GM12872 (cell line): ENCODE measurements around the gene ING4.

Experiments
- TF ChIP-seq, protein P1 (sequence below): IDR thresholded peaks from 3 replicates; pipeline ENCODE4 v1.5.1; 2011; ENCODE audit warnings: low read depth, mild to moderate bottlenecking, low read length, moderate library complexity; ENCODE audit not compliant: insufficient read depth

ING4 gene

DNA sequence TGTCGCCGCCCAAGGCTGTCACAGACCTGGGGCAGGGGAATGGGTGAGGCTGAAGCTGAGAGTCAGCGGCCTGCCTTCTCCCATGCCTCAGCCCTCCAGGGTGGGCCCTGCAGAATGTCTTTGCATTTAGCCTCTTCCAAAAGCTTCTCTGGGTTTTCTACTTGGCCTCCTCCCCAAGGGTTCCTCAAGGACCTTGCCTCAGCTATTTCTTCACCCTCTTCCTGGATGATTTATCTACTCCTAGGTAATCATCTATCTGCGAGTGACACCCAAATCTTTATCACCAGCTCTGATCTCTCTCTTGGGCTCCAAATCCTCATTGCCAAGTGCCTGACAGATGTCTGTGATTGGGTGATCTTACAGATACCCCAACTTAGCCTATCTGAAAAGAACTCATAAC, 22.4 kb downstream of the ING4 start:
- TF ChIP-seq, protein P1, sequence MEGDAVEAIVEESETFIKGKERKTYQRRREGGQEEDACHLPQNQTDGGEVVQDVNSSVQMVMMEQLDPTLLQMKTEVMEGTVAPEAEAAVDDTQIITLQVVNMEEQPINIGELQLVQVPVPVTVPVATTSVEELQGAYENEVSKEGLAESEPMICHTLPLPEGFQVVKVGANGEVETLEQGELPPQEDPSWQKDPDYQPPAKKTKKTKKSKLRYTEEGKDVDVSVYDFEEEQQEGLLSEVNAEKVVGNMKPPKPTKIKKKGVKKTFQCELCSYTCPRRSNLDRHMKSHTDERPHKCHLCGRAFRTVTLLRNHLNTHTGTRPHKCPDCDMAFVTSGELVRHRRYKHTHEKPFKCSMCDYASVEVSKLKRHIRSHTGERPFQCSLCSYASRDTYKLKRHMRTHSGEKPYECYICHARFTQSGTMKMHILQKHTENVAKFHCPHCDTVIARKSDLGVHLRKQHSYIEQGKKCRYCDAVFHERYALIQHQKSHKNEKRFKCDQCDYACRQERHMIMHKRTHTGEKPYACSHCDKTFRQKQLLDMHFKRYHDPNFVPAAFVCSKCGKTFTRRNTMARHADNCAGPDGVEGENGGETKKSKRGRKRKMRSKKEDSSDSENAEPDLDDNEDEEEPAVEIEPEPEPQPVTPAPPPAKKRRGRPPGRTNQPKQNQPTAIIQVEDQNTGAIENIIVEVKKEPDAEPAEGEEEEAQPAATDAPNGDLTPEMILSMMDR: no peak

DNA sequence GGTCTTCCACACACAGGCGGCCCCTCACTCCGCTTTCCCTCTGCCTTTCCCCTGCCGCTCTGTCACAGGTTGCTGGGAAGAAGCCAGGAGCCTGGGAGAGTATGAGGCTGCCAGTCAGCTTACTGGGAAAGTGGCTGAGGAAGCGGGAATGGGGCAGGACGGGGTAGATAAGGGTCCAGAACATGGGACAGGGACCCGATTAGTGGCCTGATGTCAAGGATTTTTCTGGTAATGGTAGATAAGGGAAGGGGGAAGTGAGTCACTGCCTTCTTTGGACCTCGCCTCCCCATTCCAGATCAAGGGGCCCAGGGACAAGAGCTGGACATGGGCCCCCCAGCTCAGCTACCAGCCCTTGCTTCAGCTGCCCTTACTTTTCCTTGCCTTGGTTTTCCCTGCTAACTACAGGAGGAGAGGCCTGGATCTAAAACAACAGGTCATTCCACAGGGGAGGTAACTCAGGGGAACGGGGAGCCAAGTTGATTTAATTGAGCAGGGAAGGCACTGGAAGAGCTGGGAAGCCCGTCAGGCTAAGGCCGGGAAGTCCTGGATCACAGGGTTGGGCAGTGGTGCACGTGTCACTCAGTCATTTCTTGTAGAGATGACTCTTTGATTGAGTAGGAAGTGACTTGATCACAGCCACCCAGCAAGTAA, 23.6 kb downstream of the ING4 start:
- TF ChIP-seq, protein P1: no peak

DNA sequence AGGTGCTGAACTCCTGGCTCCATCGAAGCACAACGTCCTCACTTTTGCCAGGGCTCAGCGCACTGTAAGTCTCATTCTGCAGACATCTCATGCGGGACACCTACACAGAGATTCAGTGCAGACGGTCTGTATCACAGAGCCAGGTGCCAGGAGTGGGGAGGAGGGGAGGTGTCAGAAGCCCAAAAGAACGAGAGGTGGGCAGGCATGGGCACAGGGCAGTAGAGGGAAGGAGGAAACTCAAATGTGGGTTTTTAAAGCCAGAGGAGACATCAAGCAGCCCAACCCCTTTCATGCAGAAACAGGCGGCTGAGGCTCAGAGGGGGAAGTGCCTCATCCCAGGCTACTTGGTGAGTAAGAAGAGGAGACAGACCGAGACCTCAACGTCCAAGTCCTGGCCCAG, 24.6 kb downstream of the ING4 start:
- TF ChIP-seq, protein P1: no peak

DNA sequence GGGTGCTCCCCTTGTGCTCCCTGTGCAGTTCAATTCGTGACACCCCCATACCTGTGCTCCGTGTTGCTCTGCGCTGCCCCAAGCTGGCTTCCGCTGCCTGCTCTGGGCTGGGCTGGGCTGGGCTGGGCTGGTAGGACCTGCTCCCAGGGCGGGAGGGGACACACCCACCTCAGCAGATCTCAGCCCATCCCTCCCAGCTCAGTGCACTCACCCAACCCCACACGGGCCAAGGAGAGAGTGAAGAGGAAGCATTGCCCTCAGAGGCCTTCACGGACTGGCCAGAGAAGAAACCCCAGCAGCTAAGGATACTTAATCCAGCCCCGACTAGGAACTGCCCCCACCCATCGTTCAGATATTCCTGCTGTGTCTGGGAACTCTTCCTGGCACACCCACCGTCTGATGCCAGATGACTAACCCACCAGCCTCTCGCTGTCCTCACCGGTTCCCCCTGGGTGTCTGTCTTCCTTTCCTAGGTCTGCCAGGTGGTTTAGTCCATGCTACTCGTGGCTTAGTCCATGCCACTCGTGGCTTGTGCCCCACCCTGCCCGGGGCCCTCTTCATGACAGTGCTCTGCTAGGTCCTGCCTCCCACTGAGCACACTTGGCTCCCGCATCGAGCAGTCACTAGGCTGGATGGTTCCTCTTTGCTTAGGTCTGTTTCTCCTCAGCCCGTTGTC, 26.9 kb downstream of the ING4 start, which contains the start of gene LPAR5:
Gene LPAR5 (minus strand): TSS at position 104 of the 676 bp plus-strand sequence. CDS start 14,711 bp downstream, outside the sequence.
- TF ChIP-seq, protein P1: no peak

DNA sequence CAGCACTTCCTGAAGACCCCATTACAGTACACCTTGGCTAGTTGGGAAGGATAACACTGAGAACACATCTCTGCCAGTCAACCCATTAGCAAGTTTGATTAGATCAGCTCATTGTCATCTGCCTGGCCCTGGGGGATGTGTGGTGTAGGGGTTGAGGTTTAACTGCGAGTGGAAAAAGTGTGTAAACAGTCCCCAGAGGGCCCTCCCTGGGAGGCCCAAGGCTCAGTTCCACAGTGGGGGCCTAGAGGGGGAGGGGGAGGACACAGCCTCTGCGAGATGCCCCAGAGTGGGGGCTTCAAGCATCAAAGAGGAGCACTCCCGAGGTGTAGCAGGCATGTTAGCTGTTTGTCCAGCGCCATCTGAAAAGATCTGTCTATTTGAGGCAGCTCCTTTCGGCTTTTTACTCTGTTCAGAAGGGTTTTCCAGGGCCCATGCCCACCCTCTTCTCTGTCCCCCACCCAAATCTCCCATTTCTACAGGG, 27.5 kb downstream of the ING4 start:
- TF ChIP-seq, protein P1: no peak

DNA sequence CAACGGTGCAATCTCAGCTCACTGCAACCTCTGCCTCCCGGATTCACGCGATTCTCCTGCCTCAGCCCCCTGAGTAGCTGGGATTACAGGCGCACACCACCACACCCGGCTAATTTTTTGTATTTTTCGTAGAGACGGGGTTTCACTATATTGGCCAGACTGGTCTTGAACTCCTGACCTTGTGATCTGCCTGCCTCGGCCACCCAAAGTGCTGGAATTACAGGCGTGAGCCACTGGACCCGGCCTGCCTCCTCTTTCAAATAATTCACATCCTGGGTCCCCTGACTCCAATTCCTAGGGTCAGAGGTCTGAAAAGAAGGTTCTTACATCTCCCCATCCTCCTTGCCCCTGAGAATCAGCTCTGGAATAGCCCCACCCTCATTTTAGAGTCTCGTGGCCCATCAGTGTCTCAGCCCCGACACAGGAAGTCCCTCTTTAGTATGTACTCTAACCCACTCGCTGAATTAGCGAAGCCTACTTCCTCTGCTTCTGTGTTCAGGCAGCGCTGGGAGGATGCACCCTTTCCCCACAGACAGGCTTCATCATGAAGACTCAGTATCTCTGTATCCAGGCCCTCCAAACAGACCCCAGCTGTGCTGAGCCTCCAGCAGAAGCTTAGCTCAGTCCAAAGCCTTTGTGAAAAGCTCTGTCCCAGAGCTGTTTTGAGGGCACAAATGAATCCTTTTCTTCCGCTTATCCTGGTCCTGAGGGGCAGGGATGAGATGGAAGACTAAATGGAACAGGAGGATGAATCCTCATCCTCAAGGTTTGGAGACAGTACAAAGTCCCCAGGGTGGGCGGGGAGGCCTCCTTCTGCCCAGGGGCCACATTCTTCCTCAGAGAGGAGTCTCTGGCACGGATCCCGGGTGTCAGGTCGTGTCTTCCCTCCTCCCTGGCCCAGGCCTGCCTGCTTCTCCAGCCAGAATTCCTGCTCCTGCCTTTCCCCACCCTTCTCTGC, 30.6 kb downstream of the ING4 start:
- TF ChIP-seq, protein P1: no peak

DNA sequence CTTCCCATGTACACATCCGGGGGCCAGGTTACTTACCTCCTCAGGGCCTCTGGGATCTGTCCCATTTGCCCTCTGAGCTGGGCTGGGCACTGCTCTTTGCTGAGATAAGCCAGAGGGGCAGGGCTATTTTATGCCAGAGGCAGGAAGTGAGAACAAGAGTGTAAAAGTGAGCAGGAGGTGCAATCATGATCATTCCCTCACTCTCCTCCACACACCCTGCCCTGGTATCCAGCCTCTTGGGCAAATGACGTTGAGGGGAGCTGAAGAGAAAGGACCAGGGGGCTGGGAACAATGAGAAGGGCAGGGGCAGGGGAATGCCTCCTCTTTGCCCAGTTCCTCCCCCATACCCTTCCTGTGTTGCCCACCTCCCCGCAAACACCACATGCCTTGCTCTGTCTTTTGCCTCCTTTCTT, 31.4 kb downstream of the ING4 start:
- TF ChIP-seq, protein P1: no peak
